HG03103 (cell line): ENCODE results near the gene GNB1L.

Experiments used
- ATAC-seq: cut with Tn5 transposase; IDR thresholded peaks from one replicate; pipeline ENCODE4 v1.9.1; 2021; ENCODE audit warnings: low read depth; ENCODE audit not compliant: unreplicated experiment

Gene GNB1L

DNA sequence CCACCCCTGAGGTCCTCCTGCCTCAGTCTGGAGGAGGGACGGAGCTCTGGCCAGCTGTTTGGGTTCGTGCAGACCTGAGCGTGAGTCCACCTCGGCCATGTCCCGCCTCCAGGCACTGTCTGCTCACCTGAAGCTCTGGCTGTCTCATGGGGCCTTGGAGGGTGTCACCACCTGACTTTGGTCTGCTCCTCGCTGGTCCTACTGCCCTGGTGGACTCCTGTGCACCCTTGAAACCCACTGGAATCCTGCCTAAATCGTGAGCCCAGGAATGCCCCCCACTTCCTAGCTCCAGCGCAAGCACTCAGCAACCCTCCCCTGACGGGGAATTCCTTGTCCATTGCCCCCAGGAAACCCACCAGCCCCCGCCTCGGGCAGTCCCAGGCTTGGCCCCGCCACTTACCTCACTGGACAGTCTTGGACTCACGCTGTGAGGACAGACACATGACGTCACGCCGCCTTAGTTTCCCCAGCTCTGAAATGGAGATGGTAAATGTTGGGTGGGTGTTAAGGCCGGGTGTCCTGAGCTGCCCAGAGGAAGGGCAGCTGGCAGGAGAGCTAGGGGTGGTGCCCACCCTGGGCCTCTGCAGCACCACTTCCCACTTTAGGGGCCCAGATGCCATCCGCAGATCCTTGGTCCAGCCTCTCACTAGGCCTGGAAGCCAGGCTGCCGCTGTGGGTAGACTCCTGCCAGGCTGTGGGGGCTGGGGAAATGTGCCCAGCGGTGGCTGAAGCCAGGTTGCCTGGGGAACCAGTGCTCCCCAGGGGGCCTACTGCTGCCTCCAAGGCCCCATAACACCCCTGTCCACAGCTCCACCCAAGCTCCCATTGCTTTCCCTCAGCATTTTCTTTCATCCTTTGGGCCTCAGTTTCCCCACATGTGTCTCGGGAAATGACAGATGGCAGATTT, 112.3 kb downstream of the GNB1L start:
- ATAC-seq: no peak

DNA sequence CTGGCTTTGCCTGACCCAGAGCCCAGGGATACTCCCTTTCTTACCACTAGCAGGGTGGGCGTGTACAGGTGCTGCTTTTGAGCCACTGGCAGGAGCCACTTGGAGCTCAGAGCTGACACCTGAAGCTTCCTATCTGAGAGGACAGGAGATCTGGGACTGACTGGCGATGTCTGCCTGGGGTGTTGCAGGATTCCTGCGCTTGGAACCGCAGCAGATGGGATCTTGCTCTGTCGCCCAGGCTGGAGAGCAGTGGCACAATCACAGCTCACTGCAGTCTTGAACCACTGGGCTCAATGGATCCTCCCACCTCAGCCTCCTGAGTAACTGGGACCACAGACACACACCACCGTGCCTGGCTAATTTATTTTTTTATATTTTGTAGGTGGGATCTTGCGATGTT, 113.6 kb downstream of the GNB1L start:
- no peak for ATAC-seq

DNA sequence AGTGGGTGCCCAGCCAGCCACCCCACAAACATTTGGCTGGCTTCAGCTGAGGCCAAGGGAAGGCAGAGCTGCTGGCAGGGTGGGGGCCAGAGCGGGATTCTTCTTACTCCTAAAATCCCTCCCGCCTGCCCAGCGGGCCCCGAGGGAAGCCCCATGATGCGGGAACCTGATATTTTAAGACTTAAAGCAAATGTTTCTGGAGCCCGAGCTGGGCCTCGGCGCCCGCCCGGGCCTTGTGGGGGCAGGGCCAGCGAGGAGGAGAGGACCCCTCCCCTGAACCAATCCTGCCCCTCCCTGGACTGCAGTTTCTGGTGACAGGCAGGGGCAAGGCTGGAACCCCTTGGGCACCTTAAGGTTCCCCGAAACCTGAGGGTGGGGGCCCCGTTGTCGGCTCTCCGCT, 114.1 kb downstream of the GNB1L start:
- no peak for ATAC-seq

DNA sequence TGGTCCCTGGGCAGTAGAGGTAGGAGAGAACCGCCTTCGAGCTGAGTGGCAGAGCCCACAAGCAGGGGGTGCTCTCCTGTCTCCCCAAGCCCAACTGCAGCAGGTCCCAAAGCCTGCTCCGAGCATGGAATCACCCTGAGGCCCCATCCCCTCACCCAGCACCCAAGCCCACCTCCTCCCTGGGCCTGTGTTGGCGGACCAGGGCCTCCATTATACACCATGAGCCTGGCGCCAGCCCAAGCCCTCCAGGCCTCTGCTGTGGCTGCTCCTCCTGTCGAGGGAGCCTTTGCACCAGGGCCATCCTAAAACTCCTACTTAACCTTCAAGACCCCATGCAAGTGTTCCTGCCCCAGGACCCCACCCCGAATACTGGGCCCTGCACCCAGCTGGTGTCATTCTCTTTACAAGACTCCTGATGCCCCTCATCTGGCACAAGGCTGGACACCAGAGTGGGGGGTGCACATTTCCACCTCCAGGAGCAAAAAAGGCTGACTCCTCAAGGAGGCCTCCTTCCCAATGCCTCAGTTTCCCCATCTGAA, 114.7 kb downstream of the GNB1L start:
- no peak for ATAC-seq

DNA sequence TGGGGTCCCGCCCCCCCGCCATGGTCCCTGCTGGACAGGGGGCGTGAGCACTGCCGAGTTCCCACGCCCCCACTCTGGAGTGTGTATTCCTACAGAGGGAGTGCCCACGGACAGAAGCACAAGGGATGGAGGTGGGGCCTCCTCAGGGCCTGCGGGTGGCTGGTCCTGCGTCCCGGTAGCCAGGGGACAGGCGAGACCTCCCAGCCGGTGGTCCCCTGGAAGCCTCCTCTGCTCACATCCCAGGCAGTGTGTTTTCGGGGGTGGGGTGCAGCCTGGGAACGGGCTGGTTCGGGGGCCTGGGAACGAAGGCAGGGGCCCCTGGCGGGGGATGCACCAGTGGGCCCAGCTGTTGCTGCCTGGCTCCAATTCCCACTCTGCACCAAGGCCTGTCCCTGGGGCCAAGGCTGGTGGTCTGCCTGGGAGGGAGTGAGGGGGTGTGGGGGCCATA, 115.2 kb downstream of the GNB1L start:
- no peak for ATAC-seq

DNA sequence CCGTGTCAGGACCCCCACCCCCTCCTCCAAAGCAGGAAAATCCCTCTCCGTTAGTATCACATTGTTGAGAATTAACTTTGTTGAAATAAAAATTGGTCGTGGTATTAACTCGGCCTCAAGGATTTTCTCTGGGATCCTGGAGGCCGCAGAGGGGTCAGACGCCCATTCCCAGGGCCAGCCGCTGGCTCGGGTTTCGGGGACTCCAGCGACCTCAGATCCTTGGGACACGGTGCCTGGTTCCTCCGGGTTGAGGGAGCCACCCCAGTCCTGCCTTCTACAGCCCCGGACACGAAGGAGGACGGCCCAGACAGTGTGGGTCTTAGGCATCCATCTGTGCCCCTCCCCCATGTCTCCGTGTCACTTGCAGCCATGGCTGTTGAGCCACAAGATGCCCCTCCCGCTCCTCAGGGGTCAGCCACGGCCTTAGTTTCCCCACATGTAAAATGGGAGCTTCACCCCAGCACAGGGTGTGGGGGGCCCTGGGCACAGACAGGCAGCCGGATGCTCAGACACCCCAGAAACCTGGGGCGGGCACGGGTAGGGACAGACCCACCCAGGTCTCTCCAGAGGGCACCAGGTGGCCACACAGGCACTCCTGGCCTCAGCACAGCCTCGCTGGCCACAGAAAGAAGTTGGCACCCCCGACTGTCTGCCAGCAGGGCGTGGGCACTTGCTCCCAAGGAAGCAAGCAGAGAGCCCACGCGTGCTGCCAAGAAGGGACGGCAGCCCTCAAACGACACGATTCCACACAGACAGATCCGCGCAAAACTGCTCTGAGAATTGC, 115.8 kb downstream of the GNB1L start:
- ATAC-seq: no peak

DNA sequence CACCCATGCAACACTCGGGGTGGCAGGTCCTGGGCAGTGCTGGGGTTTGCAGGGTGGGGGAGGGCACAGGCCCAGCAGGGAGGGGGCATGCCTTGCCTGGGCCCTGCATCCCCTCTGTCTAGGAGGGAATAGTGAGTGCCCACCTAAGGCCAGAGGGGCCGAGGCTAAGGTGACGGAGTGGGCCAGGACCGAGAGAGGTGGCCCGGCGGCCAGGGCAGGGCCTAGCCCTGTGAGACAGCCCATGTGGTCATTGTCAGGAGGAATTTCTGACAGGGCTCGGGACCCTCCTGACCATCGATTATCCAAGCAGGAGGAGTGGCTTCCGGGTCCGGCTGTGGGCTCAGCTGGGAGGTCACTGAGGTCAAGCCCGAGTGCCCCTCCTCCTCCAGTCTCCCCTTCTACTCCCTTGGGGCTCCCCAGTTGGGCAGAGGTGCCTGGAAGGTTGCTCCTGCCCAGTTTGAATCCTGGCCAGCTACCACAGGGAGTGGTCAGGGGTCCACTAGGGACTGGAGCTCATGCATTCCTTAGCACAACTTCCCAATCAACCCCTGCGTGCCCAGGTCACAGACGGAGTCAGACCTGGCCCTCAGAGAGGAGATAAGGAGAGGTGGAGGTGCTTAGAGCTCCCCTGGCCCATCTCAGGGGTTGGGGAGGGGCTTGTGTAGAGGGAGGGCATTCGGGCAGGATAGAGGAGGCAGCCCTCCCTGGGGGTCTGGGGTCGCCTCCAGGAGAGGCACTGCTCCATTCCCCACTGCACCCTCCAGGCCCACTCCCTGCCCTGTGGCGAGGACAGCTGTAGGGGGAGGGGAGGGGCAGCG, 116.6 kb downstream of the GNB1L start:
- no peak for ATAC-seq

DNA sequence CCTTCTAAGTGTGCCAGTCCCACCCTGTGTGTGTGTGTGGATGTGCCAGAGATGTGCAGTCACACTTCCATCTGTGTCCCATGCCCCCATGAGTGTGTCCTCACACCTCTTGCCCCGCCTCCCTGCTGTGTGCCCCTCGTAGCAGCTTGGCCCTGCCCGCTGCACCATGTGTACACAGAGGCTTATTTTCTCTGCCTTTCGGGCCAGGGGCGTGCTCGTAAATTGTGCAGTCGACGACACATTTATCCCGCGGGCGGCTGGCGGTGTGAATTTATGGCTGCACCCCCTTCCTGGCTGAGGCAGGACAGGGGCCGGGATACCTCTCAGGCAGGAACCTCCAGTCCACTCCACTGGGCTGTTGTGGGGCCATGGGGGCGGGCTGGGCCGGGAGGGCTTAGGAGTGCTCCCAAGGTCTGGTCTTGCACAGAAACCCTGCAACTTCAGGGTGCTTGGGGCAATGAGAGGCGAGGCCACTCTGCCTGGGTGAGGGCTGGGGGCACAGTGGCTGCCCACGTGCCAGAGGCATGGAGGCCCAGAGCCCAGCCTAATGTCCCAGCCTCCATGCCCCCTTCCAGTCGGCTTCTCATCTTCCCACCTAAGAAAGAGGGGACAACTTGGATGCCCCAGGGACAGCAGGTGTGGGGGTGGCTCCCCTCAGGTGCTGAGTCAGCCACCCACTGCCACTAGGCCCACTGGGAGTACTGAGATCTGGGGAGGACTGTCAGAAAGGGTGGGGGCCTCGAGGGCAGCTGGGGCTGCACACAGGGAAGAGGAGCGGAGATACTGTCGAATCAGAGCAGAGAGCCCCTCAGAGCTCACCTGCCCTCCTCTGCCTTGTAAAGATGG, 118.8 kb downstream of the GNB1L start:
- no peak for ATAC-seq

DNA sequence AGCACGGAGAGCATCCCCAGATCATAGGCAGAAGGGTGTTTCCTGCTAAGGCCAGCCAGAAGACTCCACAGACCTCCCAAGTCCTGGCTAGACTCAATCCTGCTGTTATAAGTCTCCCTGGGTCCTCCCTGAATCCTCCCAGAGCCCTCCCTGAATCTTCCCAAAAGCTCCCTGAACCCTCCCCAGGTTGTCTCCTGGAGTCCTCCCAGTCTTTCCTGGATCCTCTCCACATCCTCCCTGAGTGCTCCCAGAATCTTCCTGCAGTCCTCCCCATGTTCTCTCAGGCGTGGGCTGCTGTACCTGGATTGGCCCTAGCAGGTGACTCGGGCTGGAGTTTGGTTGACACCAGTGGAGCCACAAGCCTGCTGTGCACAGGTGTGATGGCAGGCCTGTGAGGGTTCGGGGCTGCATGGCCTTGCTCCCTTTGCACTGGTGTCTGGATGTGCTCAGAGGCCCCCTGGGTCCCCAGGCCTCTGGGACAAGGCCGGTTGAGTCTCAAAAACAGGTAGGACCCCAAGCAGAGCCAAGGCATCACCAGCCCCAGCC, 119.8 kb downstream of the GNB1L start:
- ATAC-seq: no peak

DNA sequence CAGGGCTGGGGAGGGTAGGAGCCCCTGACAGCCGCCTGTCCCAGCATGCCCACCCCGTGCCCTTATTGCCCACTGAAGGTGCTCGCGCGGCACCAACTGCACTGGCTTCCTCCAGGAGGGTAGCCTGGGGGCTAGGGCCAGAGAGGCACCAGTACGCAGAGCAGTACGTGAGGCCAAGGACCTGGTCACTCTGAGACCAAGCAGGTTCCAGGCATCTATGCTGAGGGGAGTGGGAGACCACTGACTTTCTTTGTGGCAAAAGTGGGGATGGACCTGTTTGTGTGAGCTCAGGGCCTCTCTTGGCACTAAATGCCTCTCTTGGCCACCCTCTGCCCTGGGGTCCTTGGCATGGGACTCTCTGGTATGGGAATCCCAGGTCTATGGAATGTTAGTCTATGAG, 120.5 kb downstream of the GNB1L start:
- no peak for ATAC-seq

DNA sequence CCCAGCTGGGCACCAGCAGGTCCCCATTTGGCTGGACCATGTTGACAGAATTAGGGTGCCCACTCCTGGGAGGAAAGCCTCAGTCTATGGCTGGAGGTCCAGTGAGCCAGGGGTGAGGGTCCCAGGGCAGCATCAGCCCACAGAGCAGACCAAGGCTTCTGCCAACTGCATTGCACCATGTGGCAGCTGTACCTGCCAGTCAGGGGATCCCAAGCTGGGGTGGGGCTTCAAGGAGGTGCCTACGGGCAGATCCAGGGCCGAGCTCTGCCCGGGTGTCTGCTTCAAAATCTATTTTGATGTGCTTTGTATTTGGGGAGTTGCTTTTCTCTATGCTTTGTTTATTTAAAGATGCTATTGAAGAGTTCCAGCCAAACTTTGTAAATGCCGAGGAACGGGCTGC, 120.9 kb downstream of the GNB1L start:
- no peak for ATAC-seq
